ENCODE data around the gene GALNT13. TPM values are rescaled to one million over a fixed set of nuclear protein-coding genes. Genes with fewer than 3 reads are reported as not detected.

GALNT13 gene
- total RNA-seq, 3 donors from 2014 or later = 0.33 to 17.3 (median 0.44) TPM

DNA sequence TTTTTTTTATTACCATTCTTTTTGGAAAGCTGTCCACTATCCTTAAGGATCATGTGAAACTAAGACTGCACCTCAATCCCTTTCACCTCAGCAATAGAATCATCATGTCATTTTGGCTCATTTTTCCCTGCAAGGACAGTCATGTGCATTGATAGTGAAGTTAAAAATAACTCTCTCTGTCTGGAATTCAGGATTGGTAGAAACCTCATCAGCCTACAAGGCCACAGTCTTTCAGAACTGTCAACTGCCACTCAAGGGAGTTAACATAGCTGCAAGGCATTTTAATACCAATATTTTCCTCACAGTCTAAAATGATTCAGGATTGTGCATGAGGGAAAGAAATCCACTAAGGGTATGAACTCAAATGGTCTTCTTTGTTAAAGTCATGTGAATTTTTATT is 625.3 kb downstream of the GALNT13 start:
- Histone ChIP-seq H3K27ac (no peak overlapping the region), H3K36me3 (no peaks in the 10 kb centered on the region), H3K4me3 (no peak overlapping the region), H3K4me1 (no peaks in the 10 kb centered on the region), H3K9me3 (no peaks in the 10 kb centered on the region), H3K27me3 (no peaks in the 10 kb centered on the region)
- TF ChIP-seq, protein P1, sequence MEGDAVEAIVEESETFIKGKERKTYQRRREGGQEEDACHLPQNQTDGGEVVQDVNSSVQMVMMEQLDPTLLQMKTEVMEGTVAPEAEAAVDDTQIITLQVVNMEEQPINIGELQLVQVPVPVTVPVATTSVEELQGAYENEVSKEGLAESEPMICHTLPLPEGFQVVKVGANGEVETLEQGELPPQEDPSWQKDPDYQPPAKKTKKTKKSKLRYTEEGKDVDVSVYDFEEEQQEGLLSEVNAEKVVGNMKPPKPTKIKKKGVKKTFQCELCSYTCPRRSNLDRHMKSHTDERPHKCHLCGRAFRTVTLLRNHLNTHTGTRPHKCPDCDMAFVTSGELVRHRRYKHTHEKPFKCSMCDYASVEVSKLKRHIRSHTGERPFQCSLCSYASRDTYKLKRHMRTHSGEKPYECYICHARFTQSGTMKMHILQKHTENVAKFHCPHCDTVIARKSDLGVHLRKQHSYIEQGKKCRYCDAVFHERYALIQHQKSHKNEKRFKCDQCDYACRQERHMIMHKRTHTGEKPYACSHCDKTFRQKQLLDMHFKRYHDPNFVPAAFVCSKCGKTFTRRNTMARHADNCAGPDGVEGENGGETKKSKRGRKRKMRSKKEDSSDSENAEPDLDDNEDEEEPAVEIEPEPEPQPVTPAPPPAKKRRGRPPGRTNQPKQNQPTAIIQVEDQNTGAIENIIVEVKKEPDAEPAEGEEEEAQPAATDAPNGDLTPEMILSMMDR (IDR thresholded peaks at IDR 0.05) = no peak
- TF ChIP-seq POLR2AphosphoS5 (IDR thresholded peaks at IDR 0.05) (no peak), POLR2A (IDR thresholded peaks at IDR 0.05) (no peak)
- DNase-seq (ENCODE audit: low spot score in 2 of 2) = no peak
- intact Hi-C loops (cut with DNase I; ENCODE audit: low total_unique reads) = no loop called here

Data from breast epithelium (tissue), 4 donors.